ENCODE results near the gene MCM10. TPM values are rescaled to one million over a fixed set of nuclear protein-coding genes. Genes with fewer than 3 reads are reported as not detected.
"Not testable (repeated sequence)": the region's sequence is repeated elsewhere in the genome, so short reads cannot be mapped to it uniquely, and the experiment has no call there.

MCM10 gene
- total RNA-seq, 4 donors from 2014 or later = 0.64 to 1.5 (median 0.78) TPM

DNA sequence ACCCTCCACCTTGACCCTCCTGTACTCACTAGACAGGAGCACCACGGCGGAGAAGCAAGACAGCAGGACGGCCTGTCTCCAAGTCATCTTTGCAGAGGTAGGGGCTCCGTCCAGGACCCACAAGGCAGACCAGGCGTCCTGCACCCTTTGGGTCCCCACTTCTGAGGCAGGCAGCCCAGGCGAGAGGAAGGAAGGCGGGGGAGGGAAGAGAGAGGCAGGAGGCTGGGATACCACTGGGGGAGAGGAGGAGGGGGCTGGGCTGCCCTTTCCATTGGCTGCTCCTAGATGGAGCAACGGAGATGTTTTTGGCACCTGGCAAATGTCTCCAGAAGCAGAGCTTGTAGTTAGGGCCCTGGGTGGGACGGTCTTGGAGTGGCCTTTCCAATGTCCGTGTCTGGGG is 72.8 kb downstream of the MCM10 start, which contains the start of gene UCMA:
Gene UCMA (minus strand): TSS at position 203 of the 400 bp plus-strand sequence. CDS start 116 bp downstream, at position 87.
- intact Hi-C loops (cut with DNase I; ENCODE audit: low total_unique reads) (no loop called here), in situ Hi-C loops (cut with MboI; ENCODE audit: low sequenced_read_pairs in 4 of 4) (no loop called here)
- H3K4me3 ChIP-seq = no peak within 1 kb of the TSS
- no peaks in the 10 kb centered on the region for H3K27me3 ChIP-seq
- no peaks in the 10 kb centered on the region for H3K9me3 ChIP-seq
- no peak for DNase-seq
- no peaks in the 10 kb centered on the region for H3K36me3 ChIP-seq
- no peaks in the 10 kb centered on the region for H3K4me1 ChIP-seq
- ATAC-seq = no peak
- no peak within 1 kb of the TSS for H3K27ac ChIP-seq
- no peak for TF ChIP-seq POLR2A (IDR thresholded peaks at IDR 0.05)
- TF ChIP-seq, protein P1, sequence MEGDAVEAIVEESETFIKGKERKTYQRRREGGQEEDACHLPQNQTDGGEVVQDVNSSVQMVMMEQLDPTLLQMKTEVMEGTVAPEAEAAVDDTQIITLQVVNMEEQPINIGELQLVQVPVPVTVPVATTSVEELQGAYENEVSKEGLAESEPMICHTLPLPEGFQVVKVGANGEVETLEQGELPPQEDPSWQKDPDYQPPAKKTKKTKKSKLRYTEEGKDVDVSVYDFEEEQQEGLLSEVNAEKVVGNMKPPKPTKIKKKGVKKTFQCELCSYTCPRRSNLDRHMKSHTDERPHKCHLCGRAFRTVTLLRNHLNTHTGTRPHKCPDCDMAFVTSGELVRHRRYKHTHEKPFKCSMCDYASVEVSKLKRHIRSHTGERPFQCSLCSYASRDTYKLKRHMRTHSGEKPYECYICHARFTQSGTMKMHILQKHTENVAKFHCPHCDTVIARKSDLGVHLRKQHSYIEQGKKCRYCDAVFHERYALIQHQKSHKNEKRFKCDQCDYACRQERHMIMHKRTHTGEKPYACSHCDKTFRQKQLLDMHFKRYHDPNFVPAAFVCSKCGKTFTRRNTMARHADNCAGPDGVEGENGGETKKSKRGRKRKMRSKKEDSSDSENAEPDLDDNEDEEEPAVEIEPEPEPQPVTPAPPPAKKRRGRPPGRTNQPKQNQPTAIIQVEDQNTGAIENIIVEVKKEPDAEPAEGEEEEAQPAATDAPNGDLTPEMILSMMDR (IDR thresholded peaks at IDR 0.05 in 4 of 5, conservative IDR thresholded peaks at IDR 0.05 in 1 of 5) = no peak

DNA sequence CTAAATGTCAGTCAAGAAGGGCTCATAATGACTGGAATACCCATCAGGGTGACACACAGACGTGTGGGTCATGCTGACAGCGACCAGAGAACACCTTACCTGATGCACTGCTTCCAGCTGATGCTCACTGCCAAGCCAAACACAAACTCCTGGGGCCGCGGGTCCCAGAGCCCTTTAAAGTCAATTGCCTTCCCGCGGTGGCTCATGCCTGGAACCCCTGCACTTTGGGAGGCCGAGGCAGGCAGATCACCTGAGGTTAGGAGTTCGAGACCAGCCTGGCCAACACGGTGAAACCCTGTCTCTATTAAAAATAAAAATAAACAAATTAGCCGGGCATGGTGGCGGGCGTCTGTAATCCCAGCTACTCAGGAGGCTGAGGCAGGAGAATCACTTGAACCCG is 73.4 kb downstream of the MCM10 start:
- H3K36me3 ChIP-seq; in situ Hi-C loops (cut with MboI; ENCODE audit: low sequenced_read_pairs in 4 of 4); H3K4me1 ChIP-seq; H3K27ac ChIP-seq; intact Hi-C loops (cut with DNase I; ENCODE audit: low total_unique reads); H3K27me3 ChIP-seq; H3K4me3 ChIP-seq; DNase-seq; H3K9me3 ChIP-seq; ATAC-seq: not testable (repeated sequence)

DNA sequence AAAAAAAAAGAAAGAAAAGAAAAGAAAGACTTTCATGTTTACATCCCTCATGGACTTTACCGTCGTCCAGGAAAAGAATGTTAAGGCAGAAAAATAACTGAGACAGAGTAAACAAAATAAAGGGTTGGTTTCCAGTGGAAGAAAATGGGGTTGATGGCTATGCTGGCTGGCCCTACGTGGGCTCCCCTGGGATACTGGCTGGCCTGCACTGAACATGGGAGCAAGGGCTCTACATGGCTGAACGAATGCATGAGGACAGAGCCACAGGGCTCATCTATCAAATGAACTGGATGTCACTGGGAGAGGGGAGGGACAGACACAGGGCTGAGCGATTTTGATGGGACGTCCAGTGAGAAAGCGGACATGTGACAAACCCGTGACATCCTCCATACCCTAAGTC is 75.3 kb downstream of the MCM10 start:
- ATAC-seq = no peak
- H3K36me3 ChIP-seq = no peaks in the 10 kb centered on the region
- H3K9me3 ChIP-seq = no peaks in the 10 kb centered on the region
- no peaks in the 10 kb centered on the region for H3K27me3 ChIP-seq
- DNase-seq = no peak
- TF ChIP-seq, protein P1 (IDR thresholded peaks at IDR 0.05 in 4 of 5, conservative IDR thresholded peaks at IDR 0.05 in 1 of 5) = no peak
- no peak overlapping the region for H3K4me3 ChIP-seq
- in situ Hi-C loops (cut with MboI; ENCODE audit: low sequenced_read_pairs in 4 of 4) (no loop called here), intact Hi-C loops (cut with DNase I; ENCODE audit: low total_unique reads) (no loop called here)
- H3K27ac ChIP-seq = no peak overlapping the region
- H3K4me1 ChIP-seq = no peaks in the 10 kb centered on the region

DNA sequence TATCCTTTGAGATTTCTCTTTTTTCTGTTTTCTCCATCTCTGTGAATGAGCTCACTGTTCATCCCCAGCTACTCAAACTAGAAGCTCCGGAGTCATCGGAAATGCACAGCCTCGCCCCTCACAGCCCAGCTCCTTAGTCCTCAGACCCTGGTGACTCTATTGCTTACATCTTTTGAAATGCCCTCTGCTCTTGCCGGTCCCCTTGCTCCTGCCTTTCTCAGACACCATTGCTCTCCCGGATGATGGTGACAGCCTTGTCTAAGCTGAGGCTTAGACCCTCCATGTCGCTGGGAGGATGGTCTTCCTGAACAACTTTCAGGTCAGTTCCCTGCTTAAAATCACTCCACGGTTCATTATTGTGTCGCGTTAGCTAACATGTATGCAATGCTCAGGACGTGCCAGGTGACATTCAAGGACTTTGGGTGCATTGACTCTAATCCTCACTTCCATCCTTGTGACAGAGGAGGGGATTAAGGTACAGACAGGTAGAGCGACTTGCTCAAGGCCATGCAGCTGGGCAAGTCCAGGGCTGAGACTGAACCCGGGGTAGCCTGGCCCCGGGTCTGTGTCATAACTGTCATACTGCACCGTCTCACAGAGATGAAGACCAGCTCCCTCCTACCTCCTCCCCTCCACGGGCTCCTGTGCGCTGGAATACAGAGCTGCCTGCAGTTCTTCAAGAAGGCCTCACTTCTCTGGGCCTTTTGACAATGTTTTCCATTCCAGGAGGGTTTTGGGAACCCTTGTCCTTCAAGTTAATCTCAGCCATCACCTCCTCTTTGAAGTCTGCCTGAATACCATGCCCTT is 77.1 kb downstream of the MCM10 start:
- in situ Hi-C loops (cut with MboI; ENCODE audit: low sequenced_read_pairs in 4 of 4) = no loop called here
- TF ChIP-seq, protein P1 (IDR thresholded peaks at IDR 0.05 in 4 of 5, conservative IDR thresholded peaks at IDR 0.05 in 1 of 5) = no peak
- TF ChIP-seq POLR2A (IDR thresholded peaks at IDR 0.05) = no peak
- intact Hi-C loops (cut with DNase I; ENCODE audit: low total_unique reads) = no loop called here

DNA sequence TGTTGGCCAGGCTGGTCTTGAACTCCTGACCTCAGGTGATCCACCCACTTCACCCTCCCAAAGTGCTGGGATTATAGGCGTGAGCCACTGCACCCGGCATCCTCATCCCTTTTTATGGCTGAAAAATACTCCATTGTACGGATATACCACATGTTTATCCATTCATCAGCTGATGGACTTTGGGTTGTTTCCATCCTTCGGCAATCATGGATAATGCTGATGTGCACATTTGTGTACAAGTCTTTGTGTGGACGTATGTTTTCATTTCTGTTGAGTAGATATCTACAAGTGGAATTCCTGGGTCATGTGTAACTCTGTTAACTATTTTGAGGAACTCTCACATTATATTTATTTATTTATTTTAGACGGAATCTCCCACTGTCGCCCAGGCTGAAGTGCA is 78.6 kb downstream of the MCM10 start:
- TF ChIP-seq, protein P1 (IDR thresholded peaks at IDR 0.05 in 4 of 5, conservative IDR thresholded peaks at IDR 0.05 in 1 of 5) = no peak
- TF ChIP-seq POLR2A (IDR thresholded peaks at IDR 0.05) = no peak
- intact Hi-C loops (cut with DNase I; ENCODE audit: low total_unique reads) = no loop called here
- Histone ChIP-seq H3K27ac (no peak overlapping the region), H3K27me3 (no peaks in the 10 kb centered on the region), H3K36me3 (no peaks in the 10 kb centered on the region), H3K4me1 (no peaks in the 10 kb centered on the region), H3K4me3 (no peak overlapping the region), H3K9me3 (no peaks in the 10 kb centered on the region)
- DNase-seq (no peak), ATAC-seq (no peak)
- in situ Hi-C loops (cut with MboI; ENCODE audit: low sequenced_read_pairs in 4 of 4) = no loop called here

More for the DNA sequence above, 77.1 kb downstream of the MCM10 start:
- ATAC-seq (no peak), DNase-seq (no peak)
- Histone ChIP-seq H3K27ac (no peak overlapping the region), H3K4me3 (no peak overlapping the region), H3K9me3 (no peaks in the 10 kb centered on the region), H3K4me1 (no peaks in the 10 kb centered on the region), H3K36me3 (no peaks in the 10 kb centered on the region), H3K27me3 (no peaks in the 10 kb centered on the region)
